ENCODE measurements around the gene ZIC1.

Gene ZIC1

GRCh38 chr3:147371771-147372340, 37.3 kb upstream of the ZIC1 start:
- H3K27ac ChIP-seq: no peak overlapping the region
- TF ChIP-seq ZFX (IDR thresholded peaks at IDR 0.05; ENCODE audit: borderline replicate concordance) (no peak), CTCF (IDR thresholded peaks at IDR 0.05) (no peak)

- H3K27ac ChIP-seq: no peak overlapping the region
- TF ChIP-seq ZFX (IDR thresholded peaks at IDR 0.05; ENCODE audit: borderline replicate concordance) (no peak), CTCF (IDR thresholded peaks at IDR 0.05) (no peak)
Measured at GRCh38 chr3:147372525-147373027, 36.6 kb upstream of the ZIC1 start.

GRCh38 chr3:147373301-147373700, 35.9 kb upstream of the ZIC1 start:
- H3K27ac ChIP-seq: no peak overlapping the region
- TF ChIP-seq ZFX (IDR thresholded peaks at IDR 0.05; ENCODE audit: borderline replicate concordance): no peak
- TF ChIP-seq CTCF (IDR thresholded peaks at IDR 0.05): no peak

GRCh38 chr3:147377412-147378367, 31.5 kb upstream of the ZIC1 start:
- TF ChIP-seq CTCF (IDR thresholded peaks at IDR 0.05): no peak
- TF ChIP-seq ZFX (IDR thresholded peaks at IDR 0.05; ENCODE audit: borderline replicate concordance): no peak
- H3K27ac ChIP-seq: no peak overlapping the region

- TF ChIP-seq ZFX (IDR thresholded peaks at IDR 0.05; ENCODE audit: borderline replicate concordance) (no peak), CTCF (IDR thresholded peaks at IDR 0.05) (no peak)
- no peak overlapping the region for H3K27ac ChIP-seq
Measured at GRCh38 chr3:147379651-147380050, 29.5 kb upstream of the ZIC1 start.

GRCh38 chr3:147380387-147380951, 28.7 kb upstream of the ZIC1 start:
- TF ChIP-seq CTCF (IDR thresholded peaks at IDR 0.05): no peak
- no peak for TF ChIP-seq ZFX (IDR thresholded peaks at IDR 0.05; ENCODE audit: borderline replicate concordance)
- H3K27ac ChIP-seq: no peak overlapping the region
